SU-DHL-6 (cell line): ENCODE results near the gene MAGEE1.

Source experiments
- H2AFZ ChIP-seq: fragments of 200-600 bp; sonication (generic); 2 replicates; pipeline ENCODE4 v1.6.1; 2014; ENCODE audit warnings: low read depth, mild to moderate bottlenecking, moderate library complexity, mixed read lengths, antibody characterized with exemption, low read length; ENCODE audit not compliant: severe bottlenecking
- H3F3A ChIP-seq: fragments of 200-600 bp; shearing (Covaris generic); 2 replicates; pipeline ENCODE4 v1.6.0; 2016; ENCODE audit warnings: antibody characterized with exemption, mild to moderate bottlenecking; ENCODE audit not compliant: insufficient read depth
- H3K27ac ChIP-seq: fragments of 200-600 bp; sonication (generic); 2 replicates; pipeline ENCODE4 v1.5.1; 2016; ENCODE audit warnings: low read depth, mild to moderate bottlenecking, low read length, moderate library complexity, mixed read lengths
- H3K27me3 ChIP-seq: fragments of 200-600 bp; sonication (generic), shearing (Covaris generic); 2 replicates; pipeline ENCODE4 v1.6.0; 2014; ENCODE audit warnings: mild to moderate bottlenecking, low read length
- H3K36me3 ChIP-seq: fragments of 200-600 bp; sonication (generic); 2 replicates; pipeline ENCODE4 v1.6.1; 2014; ENCODE audit warnings: mild to moderate bottlenecking, low read length, mixed read lengths
- H3K4me2 ChIP-seq: fragments of 300-600, 200-600 bp; shearing (Covaris generic), sonication (generic); 2 replicates; pipeline ENCODE4 v1.6.0; 2014; ENCODE audit warnings: low read length, low read depth, mild to moderate bottlenecking; ENCODE audit not compliant: poor library complexity, severe bottlenecking
- H3K4me3 ChIP-seq: fragments of 200-600 bp; sonication (generic); 2 replicates; pipeline ENCODE4 v1.5.1; 2014; ENCODE audit warnings: antibody characterized with exemption, low read length, mild to moderate bottlenecking, mixed read lengths; ENCODE audit not compliant: insufficient read depth, poor library complexity, severe bottlenecking
- H3K79me2 ChIP-seq: fragments of 200-600 bp; sonication (generic); 2 replicates; pipeline ENCODE4 v1.6.1; 2014; ENCODE audit warnings: mild to moderate bottlenecking, low read length, moderate library complexity; ENCODE audit not compliant: insufficient read depth
- H3K9ac ChIP-seq: fragments of 200-600 bp; sonication (generic); 2 replicates; pipeline ENCODE4 v1.7.0; 2014; ENCODE audit warnings: mild to moderate bottlenecking, low read length
- H3K9me2 ChIP-seq: fragments of 200-600 bp; sonication (generic); replicated peaks from 2 replicates; pipeline ENCODE4 v1.6.1; 2014; ENCODE audit warnings: low read length; ENCODE audit not compliant: insufficient read depth
- H3K9me3 ChIP-seq: fragments of 200-600 bp; sonication (generic); 2 replicates; pipeline ENCODE4 v1.6.1; 2014; ENCODE audit warnings: low read length, mixed read lengths; ENCODE audit not compliant: insufficient read depth
- H4K20me1 ChIP-seq: fragments of 200-600 bp; sonication (generic); 2 replicates; pipeline ENCODE4 v1.6.1; 2014; ENCODE audit warnings: low read depth, mild to moderate bottlenecking, antibody characterized with exemption, low read length, moderate library complexity, mixed read lengths
- CTCF ChIP-seq: fragments of 200-600 bp; sonication (generic); IDR thresholded peaks from one replicate; pipeline ENCODE4 v1.5.1; 2017; ENCODE audit warnings: antibody characterized with exemption, mild to moderate bottlenecking, low read length, moderate library complexity; ENCODE audit not compliant: insufficient read depth, poor library complexity, severe bottlenecking
- EZH2phosphoT487 ChIP-seq: fragments of 200-600 bp; sonication (generic), shearing (Covaris generic); conservative IDR thresholded peaks from 2 replicates; pipeline ENCODE4 v1.6.1; 2018; ENCODE audit warnings: mild to moderate bottlenecking, antibody characterized with exemption, low read length, moderate library complexity, mixed read lengths

The MAGEE1 gene

GRCh38 chrX:76420237-76420636, 7.3 kb upstream of the MAGEE1 start:
- Histone ChIP-seq H3K27ac (no peak overlapping the region), H3K36me3 (no peaks in the 10 kb centered on the region), H3K9ac (no peak overlapping the region), H3K4me3 (no peak overlapping the region), H3K9me3 (no peaks in the 10 kb centered on the region), H3K4me2 (no peak overlapping the region), H3K9me2 (no peaks in the 10 kb centered on the region), H3K79me2 (no peaks in the 10 kb centered on the region), H3K27me3 (no peaks in the 10 kb centered on the region), H3F3A (no peaks in the 10 kb centered on the region), H4K20me1 (no peaks in the 10 kb centered on the region), H2AFZ (no peak overlapping the region)
- TF ChIP-seq EZH2phosphoT487: no peak
- TF ChIP-seq CTCF: no peak

- no peaks in the 10 kb centered on the region for H3K36me3 ChIP-seq
- no peaks in the 10 kb centered on the region for H3K27me3 ChIP-seq
- no peak for TF ChIP-seq CTCF
- TF ChIP-seq EZH2phosphoT487: no peak
- H3K27ac ChIP-seq: no peak overlapping the region
- H3F3A ChIP-seq: no peaks in the 10 kb centered on the region
- H4K20me1 ChIP-seq: no peaks in the 10 kb centered on the region
- peak overlapping the region; percentile 69 for H3K4me3 ChIP-seq
- H2AFZ ChIP-seq: peak overlapping the region; percentile 93
- peak overlapping the region; percentile 71 for H3K9ac ChIP-seq
- no peaks in the 10 kb centered on the region for H3K9me2 ChIP-seq
- H3K79me2 ChIP-seq: no peaks in the 10 kb centered on the region
- H3K9me3 ChIP-seq: no peaks in the 10 kb centered on the region
- H3K4me2 ChIP-seq: peak overlapping the region; percentile 58
These were observed 977 bp downstream of the MAGEE1 start for GRCh38 chrX:76428243-76429130.

- no peak overlapping the region for H3K9ac ChIP-seq
- H3K4me2 ChIP-seq: no peak overlapping the region
- TF ChIP-seq CTCF: no peak
- no peak for TF ChIP-seq EZH2phosphoT487
- no peak overlapping the region for H3K27ac ChIP-seq
- no peaks in the 10 kb centered on the region for H3K9me3 ChIP-seq
- no peak overlapping the region for H2AFZ ChIP-seq
- no peaks in the 10 kb centered on the region for H4K20me1 ChIP-seq
- no peaks in the 10 kb centered on the region for H3K27me3 ChIP-seq
- no peaks in the 10 kb centered on the region for H3K9me2 ChIP-seq
- H3K36me3 ChIP-seq: no peaks in the 10 kb centered on the region
- H3K79me2 ChIP-seq: no peaks in the 10 kb centered on the region
- H3F3A ChIP-seq: no peaks in the 10 kb centered on the region
- H3K4me3 ChIP-seq: no peak overlapping the region
These were observed 5.7 kb downstream of the MAGEE1 start for GRCh38 chrX:76433219-76433618.
